B cell (primary cell): ENCODE data around the gene CBX5.

Experiments
- CTCF ChIP-seq: fragments of 200-600 bp; IDR thresholded peaks from one replicate; pipeline ENCODE4 v1.8.0; 2022; ENCODE audit warnings: antibody characterized with exemption, mild to moderate bottlenecking
- EZH2 ChIP-seq: IDR thresholded peaks from 2 replicates; pipeline ENCODE4 v1.6.1; 2012; ENCODE audit warnings: borderline replicate concordance, low read depth, mild to moderate bottlenecking, moderate library complexity, low read length; ENCODE audit not compliant: insufficient read depth, poor library complexity, severe bottlenecking

- TF ChIP-seq CTCF (no peak), EZH2 (no peak)
These were observed 21.0 kb upstream of the CBX5 start, which contains the start of gene NFE2 for GRCh38 chr12:54300732-54301427.
